ENCODE data around the gene FOXN3.

FOXN3 gene

DNA sequence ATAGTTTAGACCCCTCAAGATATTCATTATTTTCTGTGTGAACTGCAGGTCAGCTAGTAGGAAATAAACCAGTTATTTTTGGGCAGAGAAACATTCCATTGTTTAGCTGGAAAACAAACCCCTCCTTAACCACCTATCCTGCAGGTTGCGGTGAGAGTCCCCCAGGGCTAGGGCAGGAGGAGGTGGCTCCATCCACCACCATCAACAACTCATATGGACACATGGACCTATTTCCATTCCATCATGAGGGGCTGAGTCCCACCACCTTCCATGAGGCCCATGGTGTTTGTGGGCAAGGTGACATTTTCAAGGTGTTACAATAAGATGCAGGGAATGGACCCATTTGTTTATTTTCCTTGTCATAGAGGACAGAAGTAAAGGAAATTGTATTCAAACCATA is 160.1 kb downstream of the FOXN3 start:
- Histone ChIP-seq H3K4me1 (ENCODE audit: insufficient read depth, low read length, poor library complexity, severe bottlenecking) (no peaks in the 10 kb centered on the region), H3K9me3 (ENCODE audit: insufficient read depth, low read depth, low read length) (no peaks in the 10 kb centered on the region), H4K20me1 (ENCODE audit: insufficient read depth, low read length, poor library complexity, severe bottlenecking) (peaks cover 20% of the 10 kb centered on the region), H3F3A (ENCODE audit: low read depth) (no peaks in the 10 kb centered on the region), H3K79me2 (ENCODE audit: insufficient read depth, low read length) (peaks cover 68% of the 10 kb centered on the region), H3K4me2 (ENCODE audit: low read depth, low read length, poor library complexity, severe bottlenecking) (no peak overlapping the region), H2AFZ (ENCODE audit: low read length) (no peak overlapping the region), H3K9me2 (replicated peaks; ENCODE audit: low read depth, low read length) (no peaks in the 10 kb centered on the region), H3K36me3 (ENCODE audit: insufficient read depth, low read length) (peaks cover 20% of the 10 kb centered on the region; the same call in 1 of the 2 replicates), H3K27me3 (ENCODE audit: insufficient read depth, low read length, poor library complexity, severe bottlenecking) (no peaks in the 10 kb centered on the region), H3K9ac (ENCODE audit: low read depth, low read length, poor library complexity, severe bottlenecking) (no peak overlapping the region), H3K4me3 (ENCODE audit: low read length, poor library complexity, severe bottlenecking) (no peak overlapping the region)
- TF ChIP-seq, protein P1, sequence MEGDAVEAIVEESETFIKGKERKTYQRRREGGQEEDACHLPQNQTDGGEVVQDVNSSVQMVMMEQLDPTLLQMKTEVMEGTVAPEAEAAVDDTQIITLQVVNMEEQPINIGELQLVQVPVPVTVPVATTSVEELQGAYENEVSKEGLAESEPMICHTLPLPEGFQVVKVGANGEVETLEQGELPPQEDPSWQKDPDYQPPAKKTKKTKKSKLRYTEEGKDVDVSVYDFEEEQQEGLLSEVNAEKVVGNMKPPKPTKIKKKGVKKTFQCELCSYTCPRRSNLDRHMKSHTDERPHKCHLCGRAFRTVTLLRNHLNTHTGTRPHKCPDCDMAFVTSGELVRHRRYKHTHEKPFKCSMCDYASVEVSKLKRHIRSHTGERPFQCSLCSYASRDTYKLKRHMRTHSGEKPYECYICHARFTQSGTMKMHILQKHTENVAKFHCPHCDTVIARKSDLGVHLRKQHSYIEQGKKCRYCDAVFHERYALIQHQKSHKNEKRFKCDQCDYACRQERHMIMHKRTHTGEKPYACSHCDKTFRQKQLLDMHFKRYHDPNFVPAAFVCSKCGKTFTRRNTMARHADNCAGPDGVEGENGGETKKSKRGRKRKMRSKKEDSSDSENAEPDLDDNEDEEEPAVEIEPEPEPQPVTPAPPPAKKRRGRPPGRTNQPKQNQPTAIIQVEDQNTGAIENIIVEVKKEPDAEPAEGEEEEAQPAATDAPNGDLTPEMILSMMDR (conservative IDR thresholded peaks at IDR 0.05; ENCODE audit: low read length): no peak
- no peak for TF ChIP-seq EZH2phosphoT487 (IDR thresholded peaks at IDR 0.05; ENCODE audit: borderline replicate concordance)

DNA sequence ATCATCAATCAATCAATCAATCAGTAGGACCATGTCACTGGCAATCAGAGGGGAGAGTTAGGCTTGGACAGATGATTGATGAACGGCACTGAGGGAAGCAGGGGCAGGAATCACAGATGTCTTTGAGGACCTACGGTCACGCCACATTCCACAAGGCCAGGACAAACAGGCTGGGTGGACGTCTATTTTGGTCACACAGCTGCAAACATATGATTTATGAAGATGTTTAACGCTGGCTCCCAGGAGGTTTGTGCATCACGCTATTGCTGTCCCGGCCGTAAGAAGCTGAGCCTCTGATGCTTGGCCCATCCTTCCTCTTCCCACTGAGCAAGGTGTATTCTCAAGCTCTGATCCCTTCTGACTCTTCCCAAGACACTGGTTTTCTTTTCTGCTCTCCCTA is 160.8 kb downstream of the FOXN3 start:
- no peaks in the 10 kb centered on the region for H3K9me2 ChIP-seq (replicated peaks; ENCODE audit: low read depth, low read length)
- H3K79me2 ChIP-seq (ENCODE audit: insufficient read depth, low read length): peaks cover 70% of the 10 kb centered on the region
- H3K4me1 ChIP-seq (ENCODE audit: insufficient read depth, low read length, poor library complexity, severe bottlenecking): no peaks in the 10 kb centered on the region
- H3K27me3 ChIP-seq (ENCODE audit: insufficient read depth, low read length, poor library complexity, severe bottlenecking): no peaks in the 10 kb centered on the region
- H3F3A ChIP-seq (ENCODE audit: low read depth): no peaks in the 10 kb centered on the region
- no peak for TF ChIP-seq EZH2phosphoT487 (IDR thresholded peaks at IDR 0.05; ENCODE audit: borderline replicate concordance)
- TF ChIP-seq, protein P1 (conservative IDR thresholded peaks at IDR 0.05; ENCODE audit: low read length): no peak
- H3K4me3 ChIP-seq (ENCODE audit: low read length, poor library complexity, severe bottlenecking): no peak overlapping the region
- H3K4me2 ChIP-seq (ENCODE audit: low read depth, low read length, poor library complexity, severe bottlenecking): no peak overlapping the region
- H3K9ac ChIP-seq (ENCODE audit: low read depth, low read length, poor library complexity, severe bottlenecking): no peak overlapping the region
- peaks cover 22% of the 10 kb centered on the region for H4K20me1 ChIP-seq (ENCODE audit: insufficient read depth, low read length, poor library complexity, severe bottlenecking)
- no peaks in the 10 kb centered on the region for H3K9me3 ChIP-seq (ENCODE audit: insufficient read depth, low read depth, low read length)
- peaks cover 20% of the 10 kb centered on the region; the same call in 1 of the 2 replicates for H3K36me3 ChIP-seq (ENCODE audit: insufficient read depth, low read length)
- no peak overlapping the region for H2AFZ ChIP-seq (ENCODE audit: low read length)

GRCh38 chr14:89255852-89256251 is 161.2 kb downstream of the FOXN3 start:
- H2AFZ ChIP-seq (ENCODE audit: low read length): no peak overlapping the region
- H4K20me1 ChIP-seq (ENCODE audit: insufficient read depth, low read length, poor library complexity, severe bottlenecking): peaks cover 25% of the 10 kb centered on the region
- no peak overlapping the region for H3K4me3 ChIP-seq (ENCODE audit: low read length, poor library complexity, severe bottlenecking)
- peaks cover 18% of the 10 kb centered on the region; the same call in 1 of the 2 replicates for H3K36me3 ChIP-seq (ENCODE audit: insufficient read depth, low read length)
- H3K9me3 ChIP-seq (ENCODE audit: insufficient read depth, low read depth, low read length): no peaks in the 10 kb centered on the region
- no peak overlapping the region for H3K4me2 ChIP-seq (ENCODE audit: low read depth, low read length, poor library complexity, severe bottlenecking)
- H3K79me2 ChIP-seq (ENCODE audit: insufficient read depth, low read length): peaks cover 70% of the 10 kb centered on the region
- no peaks in the 10 kb centered on the region for H3K9me2 ChIP-seq (replicated peaks; ENCODE audit: low read depth, low read length)
- H3K27me3 ChIP-seq (ENCODE audit: insufficient read depth, low read length, poor library complexity, severe bottlenecking): no peaks in the 10 kb centered on the region
- H3F3A ChIP-seq (ENCODE audit: low read depth): no peaks in the 10 kb centered on the region
- TF ChIP-seq EZH2phosphoT487 (IDR thresholded peaks at IDR 0.05; ENCODE audit: borderline replicate concordance): no peak
- TF ChIP-seq, protein P1 (conservative IDR thresholded peaks at IDR 0.05; ENCODE audit: low read length): no peak
- no peak overlapping the region for H3K9ac ChIP-seq (ENCODE audit: low read depth, low read length, poor library complexity, severe bottlenecking)
- no peaks in the 10 kb centered on the region for H3K4me1 ChIP-seq (ENCODE audit: insufficient read depth, low read length, poor library complexity, severe bottlenecking)
